Activated naive CD4-positive, alpha-beta T cell treated with anti-CD3 and anti-CD28 coated beads for 36 hours (primary cell): Measurements from ENCODE around the gene CTRB2. TPM values are rescaled to one million over a fixed set of nuclear protein-coding genes. Genes with fewer than 3 reads are reported as not detected.

Experiments used
- CTCF ChIA-PET: fragments of 350-600 bp; sonication (Branson Sonifier 250); formaldehyde crosslinking; loops from one replicate; lab custom pipeline; 2021; ENCODE audit warnings: antibody characterized with exemption; lab: Charles Lee
- DNase-seq: peaks from one replicate; pipeline ENCODE4 v3.0.0-alpha.2; 2020
- H3K27ac Mint-ChIP-seq: one replicate; pipeline ENCODE4 v1.8.0; 2021; ENCODE audit warnings: mild to moderate bottlenecking, mixed read lengths
- H3K27me3 Mint-ChIP-seq: one replicate; pipeline ENCODE4 v1.8.0; 2021; ENCODE audit warnings: low read depth, mixed read lengths
- H3K36me3 Mint-ChIP-seq: one replicate; pipeline ENCODE4 v1.8.0; 2021; ENCODE audit warnings: low read depth, mixed read lengths
- H3K4me1 Mint-ChIP-seq: one replicate; pipeline ENCODE4 v1.8.0; 2021; ENCODE audit warnings: low read depth, mixed read lengths
- H3K4me3 Mint-ChIP-seq: one replicate; pipeline ENCODE4 v1.8.0; 2021; ENCODE audit warnings: mild to moderate bottlenecking, moderate library complexity, mixed read lengths
- H3K9me3 Mint-ChIP-seq: one replicate; pipeline ENCODE4 v1.8.0; 2021; ENCODE audit warnings: mixed read lengths
- intact Hi-C: fragments of 100-400 bp; cut with micrococcal nuclease; formaldehyde crosslinking; loops from one replicate; pipeline ENCODE4 v1.15.1; 2023
- total RNA-seq, 2 experiments: library from RNA; stranded (reverse); gene quantifications; one replicate each; pipeline ENCODE4 v1.2.3, GENCODE V29; 2021

CTRB2 gene
- total RNA-seq, 2 experiments from 2014 or later: not detected

GRCh38 chr16:75196836-75197235 is 10.1 kb downstream of the CTRB2 start:
- peaks cover 9% of the 10 kb centered on the region for H3K4me1 Mint-ChIP-seq
- no peaks in the 10 kb centered on the region for H3K36me3 Mint-ChIP-seq
- peaks cover 13% of the 10 kb centered on the region for H3K27me3 Mint-ChIP-seq
- no peaks in the 10 kb centered on the region for H3K9me3 Mint-ChIP-seq
- CTCF ChIA-PET: interaction anchor here (0.6 to 3.1 kb wide), 5 partner anchors 37 to 268 kb away, joined by 3 to 27 read pairs (median 3); partner anchors contain the start of gene TMEM170A
- intact Hi-C loops: no loop called here
- no peak overlapping the region for H3K4me3 Mint-ChIP-seq
- no peak for DNase-seq
- H3K27ac Mint-ChIP-seq: no peak overlapping the region

- Mint-ChIP-seq H3K4me1 (peaks cover 5% of the 10 kb centered on the region), H3K27me3 (peaks cover 13% of the 10 kb centered on the region), H3K36me3 (no peaks in the 10 kb centered on the region), H3K4me3 (no peak overlapping the region), H3K9me3 (no peaks in the 10 kb centered on the region), H3K27ac (no peak overlapping the region)
- no peak for DNase-seq
- CTCF ChIA-PET: interaction anchor here (0.6 to 3.1 kb wide), 4 partner anchors 38 to 207 kb away, joined by 3 to 27 read pairs (median 3); no protein-coding TSS in a partner anchor
- intact Hi-C loops: no loop called here
Measured at GRCh38 chr16:75195811-75196790, 10.9 kb downstream of the CTRB2 start.

- intact Hi-C loops: no loop called here
- Mint-ChIP-seq H3K4me3 (no peak overlapping the region), H3K9me3 (no peaks in the 10 kb centered on the region), H3K4me1 (no peaks in the 10 kb centered on the region), H3K27me3 (peaks cover 15% of the 10 kb centered on the region), H3K27ac (no peak overlapping the region), H3K36me3 (no peaks in the 10 kb centered on the region)
- DNase-seq: no peak
- CTCF ChIA-PET: interaction anchor here (1.4 kb wide), 1 partner anchor 40 kb away, joined by 5 read pairs; no protein-coding TSS in a partner anchor
Measured at GRCh38 chr16:75193730-75194444, 13.1 kb downstream of the CTRB2 start.

- no peak for DNase-seq
- H3K36me3 Mint-ChIP-seq: no peaks in the 10 kb centered on the region
- intact Hi-C loops: no loop called here
- peaks cover 15% of the 10 kb centered on the region for H3K27me3 Mint-ChIP-seq
- no peaks in the 10 kb centered on the region for H3K4me1 Mint-ChIP-seq
- CTCF ChIA-PET: interaction anchor here (1.4 kb wide), 1 partner anchor 40 kb away, joined by 5 read pairs; no protein-coding TSS in a partner anchor
- no peak overlapping the region for H3K4me3 Mint-ChIP-seq
- H3K9me3 Mint-ChIP-seq: no peaks in the 10 kb centered on the region
- H3K27ac Mint-ChIP-seq: no peak overlapping the region
Measured at GRCh38 chr16:75193265-75193650, 13.7 kb downstream of the CTRB2 start.

- CTCF ChIA-PET: interaction anchor here (1.4 kb wide), 1 partner anchor 41 kb away, joined by 5 read pairs; no protein-coding TSS in a partner anchor
- Mint-ChIP-seq H3K27me3 (peaks cover 10% of the 10 kb centered on the region), H3K4me1 (no peaks in the 10 kb centered on the region), H3K36me3 (no peaks in the 10 kb centered on the region), H3K27ac (no peak overlapping the region), H3K4me3 (no peak overlapping the region), H3K9me3 (no peaks in the 10 kb centered on the region)
- no peak for DNase-seq
- intact Hi-C loops: no loop called here
Measured at GRCh38 chr16:75192606-75193264, 14.2 kb downstream of the CTRB2 start.

- intact Hi-C loops: no loop called here
- no peaks in the 10 kb centered on the region for H3K4me1 Mint-ChIP-seq
- H3K36me3 Mint-ChIP-seq: no peaks in the 10 kb centered on the region
- no peak for DNase-seq
- H3K9me3 Mint-ChIP-seq: no peaks in the 10 kb centered on the region
- peaks cover 5% of the 10 kb centered on the region for H3K27me3 Mint-ChIP-seq
- CTCF ChIA-PET: interaction anchor here (1.0 to 1.3 kb wide), 3 partner anchors 10 to 44 kb away, joined by 3 to 4 read pairs (median 3); no protein-coding TSS in a partner anchor
- no peak overlapping the region for H3K4me3 Mint-ChIP-seq
- H3K27ac Mint-ChIP-seq: no peak overlapping the region
Measured at GRCh38 chr16:75189638-75190245, 17.2 kb downstream of the CTRB2 start.

GRCh38 chr16:75188832-75189477 is 18.0 kb downstream of the CTRB2 start:
- Mint-ChIP-seq H3K9me3 (no peaks in the 10 kb centered on the region), H3K27me3 (peaks cover 5% of the 10 kb centered on the region), H3K4me1 (no peaks in the 10 kb centered on the region), H3K27ac (no peak overlapping the region), H3K36me3 (no peaks in the 10 kb centered on the region), H3K4me3 (no peak overlapping the region)
- no peak for DNase-seq
- CTCF ChIA-PET: interaction anchor here (1.0 to 1.3 kb wide), 2 partner anchors 10 to 45 kb away, joined by 3 to 4 read pairs; no protein-coding TSS in a partner anchor
- intact Hi-C loops: no loop called here

GRCh38 chr16:75181630-75182029 is 25.3 kb downstream of the CTRB2 start:
- intact Hi-C loops: no loop called here

GRCh38 chr16:75179208-75179607 is 27.8 kb downstream of the CTRB2 start:
- no peak for DNase-seq
- Mint-ChIP-seq H3K27me3 (no peaks in the 10 kb centered on the region), H3K4me3 (no peak overlapping the region), H3K4me1 (no peaks in the 10 kb centered on the region), H3K27ac (no peak overlapping the region), H3K9me3 (peaks cover 22% of the 10 kb centered on the region), H3K36me3 (peaks cover under 1% of the 10 kb centered on the region)
- CTCF ChIA-PET: no interaction called here
- intact Hi-C loops: no loop called here

More at GRCh38 chr16:75181630-75182029, 25.3 kb downstream of the CTRB2 start:
- H3K9me3 Mint-ChIP-seq: peaks cover 10% of the 10 kb centered on the region
- H3K4me3 Mint-ChIP-seq: no peak overlapping the region
- DNase-seq: no peak
- H3K4me1 Mint-ChIP-seq: no peaks in the 10 kb centered on the region
- CTCF ChIA-PET: interaction anchor here (0.8 to 1.5 kb wide), 3 partner anchors 18 to 52 kb away, joined by 3 to 7 read pairs (median 4); no protein-coding TSS in a partner anchor
- H3K27ac Mint-ChIP-seq: no peak overlapping the region
- no peaks in the 10 kb centered on the region for H3K36me3 Mint-ChIP-seq
- H3K27me3 Mint-ChIP-seq: no peaks in the 10 kb centered on the region

- Mint-ChIP-seq H3K4me1 (no peaks in the 10 kb centered on the region), H3K9me3 (peaks cover 40% of the 10 kb centered on the region)
Measured at GRCh38 chr16:75176926-75177325, 30.0 kb downstream of the CTRB2 start.

GRCh38 chr16:75175074-75175473 is 31.9 kb downstream of the CTRB2 start:
- CTCF ChIA-PET: no interaction called here
- H3K36me3 Mint-ChIP-seq: peaks cover 30% of the 10 kb centered on the region
- no peak overlapping the region for H3K4me3 Mint-ChIP-seq
- DNase-seq: no peak
- no peak overlapping the region for H3K27ac Mint-ChIP-seq
- no peaks in the 10 kb centered on the region for H3K4me1 Mint-ChIP-seq
- intact Hi-C loops: no loop called here
- H3K27me3 Mint-ChIP-seq: no peaks in the 10 kb centered on the region
- peaks cover 53% of the 10 kb centered on the region for H3K9me3 Mint-ChIP-seq

More at GRCh38 chr16:75176926-75177325, 30.0 kb downstream of the CTRB2 start:
- Mint-ChIP-seq H3K4me3 (no peak overlapping the region), H3K27me3 (no peaks in the 10 kb centered on the region), H3K27ac (no peak overlapping the region), H3K36me3 (peaks cover 13% of the 10 kb centered on the region)
- DNase-seq: no peak
- CTCF ChIA-PET: interaction anchor here (0.6 kb wide), 1 partner anchor 13 kb away, joined by 6 read pairs; no protein-coding TSS in a partner anchor
- intact Hi-C loops: no loop called here
